KG1 (cell line): ENCODE measurements around the gene PPP1CC.

Experiments used
- DNase-seq: peaks from one replicate; lab custom pipeline; 2025; lab: John Stamatoyannopoulos, UW

PPP1CC gene

GRCh38 chr12:110687396-110688169, 55.1 kb downstream of the PPP1CC start:
- no peak for DNase-seq

- no peak for DNase-seq
Observed at GRCh38 chr12:110686294-110686903, 56.3 kb downstream of the PPP1CC start.

DNA sequence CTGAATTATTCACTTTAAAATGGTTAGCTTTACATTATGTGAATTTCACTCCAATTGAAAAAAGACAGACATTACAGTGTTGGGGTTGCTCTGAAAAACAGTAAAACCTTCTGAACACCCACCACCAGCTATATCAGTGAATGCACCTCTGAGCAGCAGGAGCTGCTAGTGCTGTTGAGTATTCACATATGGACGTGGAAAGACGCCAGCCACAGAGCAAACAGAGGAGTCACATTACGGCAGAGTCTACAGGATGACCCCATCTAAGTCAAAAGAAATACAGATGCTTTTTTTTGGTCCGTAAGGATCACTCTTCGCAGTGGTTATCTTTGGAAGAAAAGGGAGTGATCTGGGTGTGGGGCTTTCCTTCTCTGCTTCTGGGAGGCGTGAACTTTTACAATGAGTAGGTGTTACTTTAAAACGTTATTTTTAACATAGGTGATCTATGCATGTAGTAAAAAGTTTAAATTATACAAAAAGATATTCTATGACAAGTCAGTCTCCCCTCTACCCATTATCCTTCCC, 58.3 kb downstream of the PPP1CC start:
- no peak for DNase-seq

DNA sequence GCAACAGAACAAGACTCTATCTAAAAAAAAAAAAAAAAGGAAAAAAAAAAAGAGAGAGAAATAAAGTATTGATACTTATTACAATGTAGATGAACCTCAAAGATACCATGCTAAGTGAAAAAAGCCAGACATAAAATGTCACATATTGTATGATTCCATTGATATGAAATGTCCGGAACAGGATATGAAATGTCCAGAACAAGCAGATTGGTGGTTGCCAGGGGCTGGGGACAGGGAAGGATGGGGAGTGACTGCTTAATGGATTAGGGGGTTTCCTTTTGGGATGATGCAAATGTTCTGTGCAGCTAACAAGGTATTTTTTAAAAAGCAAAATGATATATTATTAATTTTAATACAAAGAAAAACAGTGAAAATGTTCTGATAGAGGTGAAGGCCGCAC, 58.8 kb downstream of the PPP1CC start:
- no peak for DNase-seq

DNA sequence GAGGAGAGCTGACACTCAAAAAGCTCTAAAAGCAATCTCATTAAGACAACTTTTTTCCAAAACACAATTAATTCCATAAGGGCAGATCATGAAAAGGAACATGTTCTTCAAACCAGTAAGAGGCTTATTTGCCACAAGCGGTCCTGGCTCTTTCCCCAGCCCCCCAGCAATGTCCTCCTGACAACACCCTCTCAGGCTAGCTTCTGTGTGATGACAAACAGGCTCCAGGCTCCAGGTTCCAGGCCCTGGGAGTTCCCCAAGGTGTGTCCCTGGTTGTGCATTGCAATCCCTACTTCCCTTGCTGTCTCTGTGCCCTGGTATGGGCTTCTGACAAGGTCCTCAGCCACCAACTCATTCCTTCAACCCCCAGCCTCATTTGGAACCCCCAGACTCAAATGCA, 62.7 kb downstream of the PPP1CC start:
- no peak for DNase-seq

GRCh38 chr12:110679201-110679600, 63.5 kb downstream of the PPP1CC start:
- no peak for DNase-seq

DNA sequence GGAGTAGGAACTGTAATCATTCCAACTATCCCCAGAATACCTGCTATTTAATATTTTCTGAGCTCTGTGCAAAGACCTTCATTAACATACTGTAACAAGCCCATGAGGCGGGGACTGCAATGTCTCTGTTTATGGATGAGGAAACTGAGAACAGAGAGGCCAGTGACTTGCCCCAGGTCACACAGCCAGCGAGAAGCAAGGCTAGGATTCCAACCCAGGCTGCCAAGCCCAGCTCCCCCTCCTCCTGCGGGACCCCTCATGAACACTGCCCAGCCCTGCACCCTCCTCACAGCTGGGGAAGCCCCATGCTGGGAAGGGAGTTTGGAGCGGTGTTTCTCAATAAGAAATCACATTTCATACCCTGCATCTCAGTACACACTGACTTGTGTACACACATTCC, 64.7 kb downstream of the PPP1CC start:
- DNase-seq, result no peak

DNA sequence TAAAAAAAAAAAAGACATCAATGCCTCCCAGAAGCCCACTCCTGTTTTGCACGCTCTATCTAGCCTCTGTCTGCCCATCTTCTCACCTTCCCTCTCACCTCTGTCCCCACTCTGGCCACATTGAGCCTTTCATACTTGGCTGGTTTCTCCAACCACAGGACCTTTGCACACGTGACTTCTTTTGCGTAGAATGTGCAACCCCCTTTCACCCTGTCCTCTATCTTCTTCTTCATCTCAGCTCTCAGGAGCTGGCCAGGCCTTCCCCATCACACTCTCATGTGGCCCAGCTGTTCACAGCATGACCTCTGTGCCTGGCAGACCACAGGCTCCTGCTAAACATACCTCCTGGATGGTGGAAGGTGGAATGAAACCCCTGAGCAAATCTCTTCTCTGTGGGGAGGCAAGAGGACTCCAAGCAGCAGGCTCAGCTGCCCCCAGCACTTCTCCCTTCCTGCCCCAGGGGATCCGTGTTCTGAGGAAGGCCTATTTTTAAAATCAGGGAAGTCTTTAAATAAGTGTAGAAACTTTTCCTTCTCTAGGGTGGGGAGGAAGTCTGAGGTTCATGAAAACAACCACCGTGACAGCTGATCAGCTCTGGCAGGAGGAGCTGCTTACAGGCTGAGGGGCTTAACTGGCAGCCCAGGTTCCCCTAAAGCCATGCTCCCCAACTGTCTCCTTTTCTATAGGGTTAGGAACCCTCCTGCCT, 65.3 kb downstream of the PPP1CC start:
- DNase-seq, result no peak

DNA sequence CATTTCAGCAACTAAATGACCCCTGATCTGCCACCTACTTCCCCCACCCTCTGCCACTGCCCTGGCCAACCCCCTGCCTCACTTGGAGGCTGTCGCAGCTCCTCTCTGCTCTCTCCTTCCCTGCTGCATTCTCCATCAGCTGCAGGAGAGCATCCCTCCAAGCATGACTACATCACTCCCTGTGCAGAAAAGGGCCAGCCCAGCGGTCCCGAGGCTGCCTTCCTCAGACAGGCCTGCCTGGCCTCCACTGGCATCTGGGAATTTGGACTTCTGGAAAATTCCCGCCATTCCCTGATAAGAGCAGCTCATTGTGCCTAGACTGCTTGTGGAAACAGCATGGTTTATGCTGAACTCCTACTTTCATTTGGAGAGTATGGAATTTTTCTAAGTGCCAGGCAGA, 66.5 kb downstream of the PPP1CC start:
- DNase-seq, result no peak

DNA sequence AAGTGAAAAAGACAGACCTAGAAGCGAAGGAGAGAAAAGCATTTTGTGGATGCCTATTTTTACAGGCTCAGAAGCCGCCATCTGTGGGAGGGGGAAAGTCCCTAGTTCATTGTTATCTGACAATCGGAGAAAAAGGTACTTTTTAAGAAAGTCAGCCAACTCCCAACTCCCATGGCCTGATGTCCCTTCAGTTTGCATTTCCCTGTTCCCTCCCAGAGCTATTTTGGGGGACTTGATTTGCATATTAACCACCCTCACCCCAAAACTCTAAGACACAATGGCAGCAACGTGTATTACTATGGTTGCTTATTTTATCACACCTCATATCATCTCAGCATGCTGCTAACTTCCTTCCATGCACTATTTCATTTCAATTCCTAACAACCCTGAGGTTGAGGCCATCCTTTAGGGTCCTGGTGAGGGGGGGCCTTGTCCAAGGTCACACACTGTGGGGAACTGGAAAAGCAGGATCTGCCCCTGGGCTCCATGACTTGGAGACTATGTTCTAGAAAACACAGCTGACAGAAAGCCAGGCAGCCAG, 72.5 kb downstream of the PPP1CC start:
- DNase-seq, result no peak
